Kidney epithelial cell (primary cell): ENCODE data around the gene SIX5. TPM values are rescaled to one million over a fixed set of nuclear protein-coding genes. Genes with fewer than 3 reads are reported as not detected.
"Not testable (repeated sequence)": the region's sequence is repeated elsewhere in the genome, so short reads cannot be mapped to it uniquely, and the experiment has no call there.

Experiments
- DNase-seq: peaks from one replicate; pipeline ENCODE4 v3.0.0-alpha.2; 2010; ENCODE audit warnings: low read depth
- H3K27me3 ChIP-seq: 2 replicates; pipeline ENCODE4 v1.6.0; 2011; ENCODE audit warnings: low read length; ENCODE audit not compliant: control insufficient read depth, insufficient read depth
- H3K36me3 ChIP-seq: 2 replicates; pipeline ENCODE4 v1.5.1; 2011; ENCODE audit warnings: low read length; ENCODE audit not compliant: control insufficient read depth, insufficient read depth
- H3K4me3 ChIP-seq: 2 replicates; pipeline ENCODE4 v1.5.1; 2011; ENCODE audit warnings: low read depth, mild to moderate bottlenecking, control low read depth, low read length
- CTCF ChIP-seq: IDR thresholded peaks from 2 replicates; pipeline ENCODE4 v1.5.1; 2011; ENCODE audit warnings: mild to moderate bottlenecking, moderate library complexity, low read length, control low read depth, inconsistent platforms; ENCODE audit not compliant: insufficient read depth, poor library complexity, severe bottlenecking
- total RNA-seq: library from RNA; depleted of rRNA; stranded (reverse); fragments of >200 nt; gene quantifications from 2 replicates; pipeline ENCODE4 v1.2.3, GENCODE V29; 2015

The SIX5 gene
- total RNA-seq, 1 donor from 2014 or later, result 11.7 TPM

- no peak for DNase-seq
- Histone ChIP-seq H3K27me3 (peaks cover 2% of the 10 kb centered on the region), H3K4me3 (no peak overlapping the region)
Measured at GRCh38 chr19:45804959-45805230, 35.8 kb upstream of the SIX5 start.

GRCh38 chr19:45804140-45804958 is 35.3 kb upstream of the SIX5 start:
- Histone ChIP-seq H3K27me3 (peaks cover 2% of the 10 kb centered on the region), H3K4me3 (no peak overlapping the region), H3K36me3 (no peaks in the 10 kb centered on the region)
- no peak for TF ChIP-seq CTCF
- DNase-seq, result no peak

More at GRCh38 chr19:45804959-45805230, 35.8 kb upstream of the SIX5 start:
- H3K36me3 ChIP-seq, result no peaks in the 10 kb centered on the region
- no peak for TF ChIP-seq CTCF

- H3K27me3 ChIP-seq, result peaks cover 2% of the 10 kb centered on the region
- H3K36me3 ChIP-seq, result no peaks in the 10 kb centered on the region
- DNase-seq, result no peak
- H3K4me3 ChIP-seq, result no peak overlapping the region
- TF ChIP-seq CTCF, result no peak
Measured at GRCh38 chr19:45801603-45802175, 32.6 kb upstream of the SIX5 start.

GRCh38 chr19:45800070-45800553 is 31.1 kb upstream of the SIX5 start:
- no peak for TF ChIP-seq CTCF
- peak; percentile 65 for DNase-seq
- Histone ChIP-seq H3K36me3 (no peaks in the 10 kb centered on the region), H3K27me3 (peaks cover 2% of the 10 kb centered on the region), H3K4me3 (no peak overlapping the region)

- H3K4me3 ChIP-seq, DNase-seq, H3K27me3 ChIP-seq, H3K36me3 ChIP-seq: not testable (repeated sequence)
Measured at GRCh38 chr19:45799541-45799940, 30.5 kb upstream of the SIX5 start.

GRCh38 chr19:45798995-45799517 is 30.0 kb upstream of the SIX5 start:
- H3K36me3 ChIP-seq, result no peaks in the 10 kb centered on the region
- TF ChIP-seq CTCF, result peak; percentile 78
- no peaks in the 10 kb centered on the region for H3K27me3 ChIP-seq
- no peak overlapping the region for H3K4me3 ChIP-seq
- no peak for DNase-seq
